GM19238 (cell line): ENCODE measurements around the gene ALPK1.
"Not testable (repeated sequence)": the region's sequence is repeated elsewhere in the genome, so short reads cannot be mapped to it uniquely, and the experiment has no call there.

ENCODE experiments used
- DNase-seq: peaks from one replicate; pipeline ENCODE4 v3.0.0; 2011; ENCODE audit warnings: low spot score; ENCODE audit not compliant: insufficient read length

ALPK1 gene

DNA sequence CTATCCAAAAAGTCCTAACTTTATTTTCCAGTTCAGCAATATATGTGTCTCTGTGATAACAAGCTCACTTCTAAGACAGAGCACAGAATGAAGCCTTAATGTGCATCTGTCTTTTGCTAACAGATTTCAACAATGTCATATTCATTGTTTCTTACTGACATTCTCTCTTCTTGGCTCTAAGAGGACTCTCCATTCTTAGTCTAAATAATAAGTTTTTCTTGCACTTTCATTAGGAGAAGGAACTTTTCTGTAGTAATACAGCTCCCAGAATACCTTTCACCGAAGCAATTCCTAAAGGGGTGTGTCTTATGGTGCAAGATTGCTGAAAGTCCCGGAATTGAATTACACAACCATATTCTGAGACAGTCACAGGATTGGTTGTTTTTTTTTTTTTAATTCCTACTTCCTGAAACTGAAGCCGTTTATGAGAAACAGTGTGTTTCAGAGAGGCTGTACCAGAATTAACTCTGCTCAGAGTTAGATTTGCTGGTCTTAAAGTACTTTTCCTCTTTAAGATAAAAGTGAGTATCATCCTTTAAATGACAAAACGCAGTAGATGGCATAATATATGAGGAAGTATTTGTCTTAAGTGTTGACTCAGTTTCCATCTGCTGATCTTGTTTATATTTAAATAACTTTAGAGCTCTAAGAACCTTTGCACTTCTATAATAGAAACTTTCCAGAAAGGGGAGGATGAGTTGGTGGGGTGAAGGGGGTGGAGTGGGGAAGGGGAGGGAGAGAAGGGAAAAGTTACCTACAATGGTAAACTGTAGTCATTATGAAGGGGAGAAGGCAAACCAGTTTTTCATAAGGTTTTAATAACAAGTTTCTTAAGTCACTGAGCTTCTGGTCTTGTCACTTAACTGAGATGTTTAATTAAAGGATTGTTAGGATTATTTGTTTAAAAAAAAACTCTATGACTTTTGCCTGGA, at the start of gene ALPK1:
Gene ALPK1 (plus strand): TSS at position 421 of the 932 bp plus-strand sequence.
- no peak for DNase-seq

DNA sequence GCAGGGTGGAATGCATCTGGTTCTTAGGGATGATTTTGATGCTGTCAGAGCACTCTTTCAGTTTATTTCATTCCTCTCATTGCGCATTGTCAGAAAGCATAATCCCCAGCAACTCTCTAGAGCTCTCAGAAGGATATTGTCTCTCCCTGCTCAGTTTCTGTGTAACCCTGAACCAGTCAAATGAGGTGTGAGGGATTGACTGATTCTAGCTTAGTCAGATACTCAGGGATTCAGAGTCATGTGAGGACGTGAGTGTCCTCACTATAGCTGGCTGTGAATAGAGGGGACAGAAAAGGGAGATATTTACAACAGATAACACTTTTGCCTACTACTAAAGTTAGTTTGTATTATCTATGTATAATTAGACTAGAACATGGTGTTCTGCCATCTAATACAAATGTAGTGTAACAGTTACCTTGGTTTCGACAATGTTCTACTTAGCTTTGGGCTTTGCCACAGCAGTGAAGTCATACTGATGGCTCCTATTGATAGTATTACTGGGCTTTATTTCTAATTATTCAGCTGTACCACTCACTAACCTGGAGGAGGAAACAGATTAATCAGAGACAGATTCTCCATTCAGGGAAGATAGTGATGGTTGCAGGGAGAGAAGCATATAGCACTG, 46.0 kb upstream of the ALPK1 start:
- no peak for DNase-seq

DNA sequence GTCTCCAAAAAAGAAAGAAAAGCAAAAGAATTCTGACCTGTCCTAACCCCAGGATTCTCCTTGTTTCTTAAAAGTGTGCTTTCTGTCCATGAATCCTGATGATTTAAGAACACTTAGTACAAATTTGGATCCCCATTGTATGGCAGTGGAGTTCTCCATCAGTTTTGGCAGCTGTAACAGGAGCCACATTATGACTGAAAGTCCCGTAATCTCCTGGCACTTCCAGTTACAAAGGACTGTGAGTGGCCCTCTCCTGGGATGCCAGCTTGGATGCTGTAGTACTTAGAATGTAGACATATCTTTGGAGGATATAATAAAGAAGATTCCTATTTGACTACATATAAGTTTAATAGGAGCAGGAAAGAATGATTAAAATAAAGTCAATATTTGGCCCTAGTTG, 44.9 kb upstream of the ALPK1 start:
- DNase-seq: no peak

DNA sequence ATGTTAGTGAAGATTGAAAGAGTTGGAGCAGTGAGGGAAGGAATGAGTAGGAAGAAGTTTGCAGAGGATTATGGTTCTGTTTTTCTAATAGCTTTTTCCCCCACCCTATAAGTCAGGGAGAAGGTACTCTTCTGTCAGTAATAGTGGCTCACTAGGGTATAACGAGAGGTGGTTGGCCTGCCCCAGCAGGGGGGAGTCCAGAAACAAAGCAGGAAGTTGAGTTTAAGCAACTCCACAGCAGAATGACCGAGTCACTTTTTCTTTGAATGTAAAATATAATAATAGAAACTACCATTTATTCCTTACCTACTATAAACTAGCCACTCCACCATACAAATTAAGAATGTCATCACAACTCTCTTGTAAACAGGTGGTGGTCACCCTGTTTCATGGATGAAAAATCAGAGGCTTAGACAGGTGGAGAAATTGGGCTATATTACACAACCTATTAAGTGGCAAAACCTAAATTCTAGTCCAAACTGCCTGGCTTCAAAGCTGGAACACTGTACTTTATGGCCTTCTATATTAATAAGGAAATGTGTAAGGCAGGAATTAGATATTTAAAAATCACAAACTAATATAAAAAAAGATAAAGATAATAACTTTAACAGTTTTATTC, 43.7 kb upstream of the ALPK1 start:
- DNase-seq: no peak

DNA sequence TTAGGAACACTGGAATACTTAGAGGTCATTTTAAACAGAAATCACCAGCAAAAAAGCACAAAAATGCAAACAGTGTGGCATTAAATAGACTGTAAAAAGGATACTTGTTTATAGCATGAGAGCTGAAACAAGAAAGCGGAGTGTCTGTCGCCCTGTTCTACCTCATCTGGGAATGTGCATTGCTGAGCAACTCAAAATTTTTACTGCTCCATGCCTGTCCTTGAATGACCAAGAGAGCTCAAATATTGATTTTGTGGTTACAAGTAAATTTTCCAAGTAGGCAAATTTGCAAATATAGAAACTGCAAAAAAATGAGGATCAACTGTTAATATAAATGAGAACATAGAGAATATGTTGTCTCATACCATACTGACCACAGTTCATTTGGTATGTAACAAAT, 40.1 kb upstream of the ALPK1 start:
- DNase-seq: no peak

DNA sequence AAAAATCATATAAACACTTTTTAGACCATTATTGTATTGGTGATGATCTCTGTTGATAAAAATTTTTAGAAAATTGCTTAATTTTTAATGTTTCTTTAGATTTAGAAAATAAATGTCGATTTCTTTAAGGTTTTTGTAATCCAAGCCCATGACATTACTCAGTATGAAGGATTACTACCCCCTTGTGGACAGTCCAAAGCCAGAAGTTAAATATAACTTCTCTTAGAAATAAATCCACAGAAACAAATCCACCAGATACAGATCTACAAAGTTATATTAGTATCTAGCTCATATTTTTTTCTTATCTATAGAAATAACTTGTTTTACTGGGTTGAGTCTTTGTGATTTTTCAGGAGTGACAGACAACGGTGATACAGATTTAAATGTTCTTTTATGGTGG, 30.3 kb upstream of the ALPK1 start:
- no peak for DNase-seq

DNA sequence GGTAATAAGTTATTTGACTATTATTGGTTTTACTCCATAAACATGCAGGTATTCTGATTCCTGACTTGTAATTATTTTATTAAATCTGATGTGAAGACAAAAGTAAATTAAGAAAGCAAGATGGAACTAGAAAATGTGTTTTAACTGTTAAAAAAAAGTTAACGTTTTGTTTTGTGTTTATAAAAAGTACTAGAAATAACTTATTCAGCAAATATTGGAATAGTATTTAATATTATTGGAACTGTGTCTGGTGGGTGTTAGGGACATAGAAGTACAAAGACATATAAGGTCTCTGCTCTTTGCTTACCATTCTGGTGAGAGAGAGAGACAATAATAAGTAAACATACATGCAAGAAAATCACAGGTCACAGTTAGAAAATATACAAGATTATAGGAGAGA, 27.1 kb upstream of the ALPK1 start:
- DNase-seq: no peak

DNA sequence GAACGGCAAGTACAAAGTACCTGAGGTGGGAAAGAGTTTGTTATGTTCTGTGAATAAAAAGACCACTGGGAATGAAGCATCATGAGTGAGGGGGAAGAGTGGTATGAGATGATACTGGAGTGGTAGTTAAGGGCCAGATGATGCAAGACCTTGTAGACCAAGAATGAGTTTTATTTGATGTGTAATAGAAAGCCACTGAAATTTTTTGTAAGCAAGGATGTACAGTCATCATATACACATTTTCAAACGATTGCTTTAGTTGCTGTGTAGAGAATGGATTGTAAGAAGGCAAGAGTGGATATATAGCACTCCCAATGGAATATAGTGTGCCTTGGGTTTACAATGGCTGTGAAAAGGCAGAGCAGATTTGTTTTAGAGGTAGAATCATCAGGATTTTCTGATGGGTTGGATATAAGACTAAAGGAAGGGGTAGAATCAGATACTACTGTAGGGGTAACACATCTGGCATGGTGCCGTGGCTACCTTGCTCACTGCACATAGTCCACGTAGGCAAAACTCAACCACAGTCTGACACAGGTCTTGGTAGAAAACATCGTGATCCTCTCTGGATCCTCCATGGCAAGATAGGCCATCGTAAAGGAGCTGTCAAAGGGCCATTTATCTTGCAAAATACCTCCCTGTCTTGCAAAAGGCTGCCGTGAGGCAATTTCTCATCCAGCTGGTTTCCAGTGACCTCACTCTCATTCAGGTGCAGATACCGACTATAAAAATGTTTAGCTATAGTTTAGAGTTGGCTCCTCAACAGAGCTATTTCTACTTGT, 26.3 kb upstream of the ALPK1 start:
- no peak for DNase-seq

DNA sequence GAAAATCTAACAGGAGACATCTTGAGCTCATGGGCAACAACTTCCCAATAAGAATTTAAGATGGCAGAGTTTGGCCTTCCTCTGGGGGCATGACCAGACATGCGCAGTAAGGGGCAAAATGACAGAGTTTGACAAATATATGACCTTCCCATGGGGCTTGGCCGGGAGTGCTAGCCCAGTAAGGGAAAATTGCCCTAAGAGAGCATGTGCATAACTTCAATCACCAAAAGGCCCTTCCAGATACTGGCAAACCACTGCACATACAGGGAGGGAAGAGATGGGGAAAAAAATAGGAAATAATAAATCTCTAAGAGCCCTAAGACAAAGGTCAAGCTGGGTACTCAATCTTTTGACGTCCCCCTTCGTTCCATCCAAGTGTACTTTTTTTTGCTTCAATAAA, 24.9 kb upstream of the ALPK1 start:
- DNase-seq: no peak

DNA sequence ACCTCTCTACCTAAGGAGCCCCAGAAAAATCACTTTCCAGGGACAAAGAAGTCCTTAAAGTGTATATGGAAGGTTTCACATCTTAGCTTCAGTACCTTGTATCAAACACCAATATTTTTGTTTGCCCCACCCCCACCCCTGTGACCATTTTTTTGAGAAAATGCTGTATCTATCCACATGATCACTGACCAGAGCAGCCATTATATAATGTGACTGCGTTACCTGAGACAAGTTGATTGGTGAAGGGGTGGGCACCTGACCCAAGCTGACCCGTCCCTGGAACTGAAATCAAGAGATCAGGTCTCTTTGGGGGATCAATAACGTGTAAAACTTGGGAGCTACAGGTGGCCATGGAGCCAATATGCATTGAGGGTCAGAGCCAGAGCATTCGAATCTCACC, 22.2 kb upstream of the ALPK1 start:
- no peak for DNase-seq

DNA sequence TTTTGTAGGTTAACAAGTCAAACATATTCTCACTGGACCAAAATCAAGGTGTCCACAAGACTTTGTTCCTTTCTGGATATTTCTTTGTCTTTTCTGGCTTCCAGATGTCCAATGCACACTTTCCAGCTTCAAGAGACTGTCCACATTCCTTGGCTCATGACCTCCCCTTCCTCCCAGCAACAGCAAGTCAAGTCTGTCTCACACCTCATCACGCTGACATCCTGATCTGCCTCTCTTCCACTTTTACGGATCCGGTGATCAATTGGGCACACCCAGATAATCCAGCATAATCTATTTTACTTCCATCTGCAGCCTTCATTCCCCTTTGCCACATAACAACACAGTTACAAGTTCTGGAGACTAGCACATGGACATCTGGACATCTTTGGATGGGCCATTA, 21.1 kb upstream of the ALPK1 start:
- no peak for DNase-seq

DNA sequence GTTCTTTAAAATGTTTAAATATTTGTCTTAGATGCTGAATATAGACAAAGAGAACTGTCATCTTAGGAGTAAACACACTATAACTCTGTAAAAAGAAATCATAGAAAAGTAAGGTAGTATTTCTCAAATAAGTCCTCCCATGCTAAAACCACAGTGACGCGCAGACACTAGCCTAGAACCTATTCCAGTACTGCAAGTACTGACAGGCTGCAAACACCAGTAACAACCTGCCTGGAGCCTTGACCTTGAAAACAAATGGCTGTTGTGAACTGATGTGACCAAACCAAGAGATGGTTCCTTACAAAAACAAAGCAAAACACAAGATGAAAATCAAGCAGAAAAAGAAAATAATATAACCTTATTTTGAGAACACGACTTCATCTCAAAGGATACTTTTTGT, 19.9 kb upstream of the ALPK1 start:
- DNase-seq: no peak

DNA sequence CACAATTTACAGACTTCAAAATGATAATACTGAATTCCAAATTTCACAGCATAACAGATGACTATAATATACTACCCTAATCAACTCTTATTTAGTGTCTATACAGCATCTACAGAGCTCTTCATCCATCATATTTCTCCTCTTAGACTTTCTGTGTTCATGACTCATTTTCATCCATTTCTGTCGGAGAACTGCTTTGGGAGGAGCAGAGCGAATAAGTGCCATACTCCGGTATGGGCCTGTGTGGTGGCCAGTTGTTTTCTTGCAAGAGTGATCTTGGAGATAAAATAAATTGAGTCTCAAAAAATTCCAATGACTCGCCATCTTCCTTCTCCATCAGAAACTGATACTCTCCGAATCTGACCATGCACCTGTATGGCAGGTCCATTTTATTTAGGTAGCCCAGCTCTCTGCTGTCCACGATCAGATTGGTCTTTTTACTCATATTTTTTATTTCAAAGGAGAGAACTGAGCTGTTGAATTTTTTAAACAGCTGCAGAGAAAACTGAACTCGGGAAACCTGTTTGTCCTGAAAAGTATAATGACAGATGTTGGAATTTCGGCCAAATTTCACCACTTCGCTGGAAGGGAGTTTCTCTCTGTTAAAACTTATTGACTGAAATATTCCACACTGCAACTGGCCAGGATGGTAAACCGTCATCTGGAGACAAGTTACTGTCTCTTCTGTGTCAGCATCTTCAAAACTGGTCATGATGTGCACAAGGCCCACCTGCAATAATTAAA, 19.3 kb upstream of the ALPK1 start:
- no peak for DNase-seq

DNA sequence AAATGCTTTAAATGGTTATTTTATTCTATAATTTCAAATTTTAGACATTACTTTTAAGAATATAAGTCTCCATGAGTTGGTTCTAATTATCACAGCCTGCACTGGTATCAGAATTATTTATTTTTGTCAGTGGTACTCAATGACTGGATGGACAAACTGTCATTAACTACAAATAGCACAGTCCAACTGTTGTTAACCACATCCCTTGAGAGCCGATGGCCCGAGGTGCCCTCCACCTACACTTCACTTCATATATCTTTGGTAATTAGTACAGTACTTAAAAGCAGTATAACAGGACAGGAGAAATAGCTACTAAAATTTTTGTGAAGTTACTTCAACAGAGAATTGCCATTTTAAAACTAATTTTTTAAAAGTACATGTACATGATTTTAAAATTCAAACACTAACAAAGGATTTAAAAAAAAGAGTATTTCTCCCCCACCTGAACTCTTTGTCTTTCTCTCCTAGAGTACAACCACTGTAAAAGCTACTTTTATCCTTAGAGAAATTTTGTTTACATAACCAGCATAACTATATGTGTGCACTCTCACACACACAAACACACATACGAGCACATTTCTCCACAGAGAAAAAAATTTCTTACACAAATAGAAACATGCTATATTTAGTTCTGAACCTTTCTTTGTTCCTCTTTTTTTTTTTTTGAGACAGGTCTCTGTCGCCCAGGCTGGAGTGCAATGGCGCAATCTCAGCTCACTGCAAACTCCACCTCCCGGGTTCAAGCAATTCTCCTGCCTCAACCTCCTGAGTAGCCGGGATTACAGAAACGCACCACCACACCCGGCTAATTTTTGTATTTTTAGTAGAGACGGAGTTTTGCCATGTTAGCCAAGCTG, 17.9 kb upstream of the ALPK1 start:
- DNase-seq: no peak

DNA sequence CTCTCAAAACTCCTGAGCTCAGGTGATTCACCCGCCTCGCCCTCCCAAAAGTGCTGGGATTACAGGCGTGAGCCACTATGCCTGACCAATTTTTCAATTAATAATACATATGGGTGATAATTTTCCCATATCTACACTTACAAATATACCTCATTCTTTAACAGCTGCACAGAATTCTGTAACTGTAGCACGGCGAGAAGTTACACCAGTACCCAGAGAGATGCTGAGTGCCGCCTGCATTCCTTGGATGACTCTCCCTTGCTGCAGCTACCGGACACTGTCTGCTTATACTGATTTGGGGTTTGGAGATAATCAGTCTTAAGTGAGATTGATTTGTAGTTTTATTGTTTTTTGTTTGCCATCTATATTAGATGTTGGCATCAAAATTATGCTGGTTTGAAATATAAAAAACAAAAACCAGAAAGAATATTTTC, 17.3 kb upstream of the ALPK1 start:
- DNase-seq: no peak

DNA sequence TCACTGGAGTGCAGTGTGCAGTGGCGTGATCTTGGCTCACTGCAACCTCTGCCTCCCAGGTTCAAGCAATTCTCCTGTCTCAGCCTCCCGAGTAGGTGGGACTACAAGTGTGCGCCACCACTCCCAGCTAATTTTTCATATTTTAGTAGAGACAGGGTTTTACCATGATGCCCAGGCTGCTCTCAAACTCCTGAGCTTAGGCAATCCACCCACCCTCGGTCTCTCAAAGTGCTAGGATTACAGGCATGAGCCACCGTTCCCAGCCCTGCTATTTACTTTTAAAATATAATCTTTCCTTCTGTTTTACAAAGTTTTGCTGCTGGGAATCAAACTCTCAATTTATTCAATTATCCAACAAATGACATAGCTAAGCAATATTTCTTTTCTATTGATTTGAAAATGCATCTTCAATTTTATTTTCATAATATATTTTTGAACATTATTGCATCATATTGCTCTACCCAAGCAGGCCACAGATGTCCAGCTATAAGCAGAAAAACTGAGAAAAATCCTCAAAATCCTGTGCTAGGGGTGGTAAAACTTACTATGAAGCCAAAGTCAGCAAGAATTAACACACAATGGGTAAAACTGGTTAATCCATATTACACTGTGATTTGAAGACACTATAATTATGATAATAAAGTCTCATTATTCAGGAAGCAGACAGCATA, 16.6 kb upstream of the ALPK1 start:
- no peak for DNase-seq

DNA sequence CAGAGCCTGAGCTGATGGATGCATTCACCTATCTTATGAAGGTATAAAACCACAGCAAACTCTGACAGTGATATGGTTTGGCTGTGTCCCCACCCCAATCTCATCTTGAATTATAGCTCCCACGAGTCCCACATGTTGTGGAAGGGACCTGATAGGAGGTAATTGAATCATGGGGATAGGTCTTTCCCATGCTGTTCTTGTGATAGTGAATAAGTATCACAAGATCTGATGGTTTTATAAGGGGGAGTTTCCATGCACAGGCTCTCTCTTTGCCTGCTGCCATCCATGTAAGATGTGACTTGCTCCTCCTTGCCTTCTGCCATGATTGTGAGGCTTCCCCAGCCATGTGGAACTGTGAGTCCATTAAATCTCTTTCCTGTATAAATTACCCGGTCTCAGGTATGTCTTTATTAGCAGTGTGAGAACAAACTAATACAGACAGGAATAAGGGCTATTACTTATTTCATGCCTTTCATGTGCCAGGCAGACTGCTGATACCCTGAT, 15.2 kb upstream of the ALPK1 start:
- DNase-seq: not testable (repeated sequence)

DNA sequence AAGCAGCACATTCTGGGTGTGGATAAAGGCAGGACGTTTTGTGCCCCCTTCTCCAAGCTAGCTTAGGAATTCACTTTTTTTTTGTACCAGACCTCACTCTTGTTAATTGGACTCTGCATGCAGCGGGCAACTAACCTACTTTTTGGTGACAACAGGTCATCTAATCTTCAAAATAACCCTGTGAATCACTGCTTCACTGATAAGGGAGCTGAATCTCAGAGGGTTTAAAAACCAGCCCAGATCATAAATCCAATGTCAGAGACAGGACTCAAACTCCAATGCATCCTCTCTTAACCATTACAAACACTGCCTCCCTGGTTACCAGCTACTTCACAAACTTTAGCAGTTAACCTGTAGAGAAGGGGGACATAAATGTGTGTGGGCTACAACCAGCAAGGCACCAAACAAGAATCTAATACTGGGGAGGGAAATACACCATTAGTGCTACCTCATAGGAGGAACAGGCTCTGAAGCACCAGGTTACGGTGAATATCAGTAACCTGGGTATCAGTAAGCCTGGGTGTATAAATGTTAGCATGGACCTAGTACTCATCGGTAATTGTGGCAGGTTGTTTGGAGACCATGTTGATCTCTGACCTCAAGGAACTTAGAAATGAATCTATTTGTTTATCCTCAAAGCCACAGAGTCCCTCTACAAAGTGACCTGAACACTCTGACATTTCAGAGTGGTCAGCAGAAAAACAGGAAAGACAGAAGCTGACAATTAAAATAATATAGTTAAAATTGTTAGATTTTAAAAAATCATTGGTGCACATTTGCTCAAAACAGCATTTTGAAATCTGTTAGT, 14.1 kb upstream of the ALPK1 start:
- no peak for DNase-seq
